SK-N-SH (cell line): ENCODE measurements around the gene PODXL. TPM values are rescaled to one million over a fixed set of nuclear protein-coding genes. Genes with fewer than 3 reads are reported as not detected.

Experiments used
- CTCF ChIA-PET: fragments of 300-600, 350-600 bp; formaldehyde crosslinking; extraction: SDS; loops from one replicate; lab custom pipeline; 2021; lab: Yijun Ruan, JAX
- POLR2A ChIA-PET: fragments of 350-600 bp; sonication (Branson Sonifier 250); formaldehyde crosslinking; extraction: SDS; loops from one replicate; lab custom pipeline; 2020; ENCODE audit warnings: antibody characterized with exemption, inconsistent platforms; lab: Yijun Ruan, JAX
- DNase-seq: peaks from one replicate; pipeline ENCODE4 v3.0.0; 2012
- H2AFZ ChIP-seq: fragments of 200-600 bp; sonication (generic); 2 replicates; pipeline ENCODE4 v1.8.1; 2016; ENCODE audit warnings: antibody characterized with exemption, mild to moderate bottlenecking, low read depth
- H3F3A ChIP-seq: fragments of 200-600 bp; sonication (generic); replicated peaks from 2 replicates; pipeline ENCODE3; 2016; ENCODE audit warnings: antibody characterized with exemption, mild to moderate bottlenecking; ENCODE audit not compliant: insufficient read depth
- H3K27ac ChIP-seq, 2 experiments: fragments of 200-500 bp in 1 of 2; fragments of 200-600 bp in 1 of 2; sonication (Bioruptor generic) in 1 of 2; sonication (generic), shearing (Covaris generic) in 1 of 2; 2 replicates each; pipeline versions ENCODE4 v1.5.1 to v1.6.1; 2014 to 2016; ENCODE audit warnings: low read depth in 2 of 2, inconsistent platforms in 1 of 2, low read length in 1 of 2, mild to moderate bottlenecking in 1 of 2, mixed read lengths in 1 of 2
- H3K27me3 ChIP-seq: fragments of 200-600 bp; sonication (generic), shearing (Covaris generic); 2 replicates; pipeline ENCODE4 v1.6.1; 2016; ENCODE audit warnings: mixed run types; ENCODE audit not compliant: insufficient read depth
- H3K36me3 ChIP-seq, 2 experiments: fragments of 200-500 bp in 1 of 2; fragments of 200-600 bp in 1 of 2; sonication (Bioruptor generic) in 1 of 2; sonication (generic) in 1 of 2; replicated peaks in 1 of 2; 2 replicates each; pipeline versions ENCODE3 to v1.5.1; 2014 to 2016; ENCODE audit warnings: low read length in 1 of 2, mild to moderate bottlenecking in 1 of 2; ENCODE audit not compliant: insufficient read depth in 2 of 2, control insufficient read depth in 1 of 2
- H3K4me1 ChIP-seq, 2 experiments: fragments of 200-500 bp in 1 of 2; fragments of 200-600 bp in 1 of 2; sonication (Bioruptor generic) in 1 of 2; sonication (generic), shearing (Covaris generic) in 1 of 2; 2 replicates each; pipeline versions ENCODE4 v1.5.1 to v1.6.1; 2014 to 2016; ENCODE audit warnings: low read depth in 1 of 2, low read length in 1 of 2, mixed run types in 1 of 2; ENCODE audit not compliant: insufficient read depth in 2 of 2, control insufficient read depth in 1 of 2
- H3K4me2 ChIP-seq: fragments of 200-600 bp; sonication (generic), shearing (Covaris generic); 2 replicates; pipeline ENCODE4 v1.6.1; 2017; ENCODE audit warnings: mixed run types
- H3K4me3 ChIP-seq, 2 experiments: fragments of 200-500 bp in 1 of 2; fragments of 200-600 bp in 1 of 2; sonication (Bioruptor generic) in 1 of 2; sonication (generic), shearing (Covaris generic) in 1 of 2; 2 replicates each; pipeline versions ENCODE4 v1.5.1 to v1.8.1; 2014 to 2016; ENCODE audit warnings: low read depth in 2 of 2, inconsistent platforms in 1 of 2, low read length in 1 of 2, mild to moderate bottlenecking in 1 of 2, mixed read lengths in 1 of 2, moderate library complexity in 1 of 2
- H3K79me2 ChIP-seq: fragments of 200-600 bp; sonication (generic); 2 replicates; pipeline ENCODE4 v1.8.1; 2017; ENCODE audit warnings: mild to moderate bottlenecking; ENCODE audit not compliant: insufficient read depth
- H3K9ac ChIP-seq: fragments of 200-600 bp; sonication (generic); 2 replicates; pipeline ENCODE4 v1.6.1; 2017; ENCODE audit warnings: mixed run types
- H3K9me2 ChIP-seq: fragments of 200-600 bp; sonication (generic); 2 replicates; pipeline ENCODE4 v1.6.1; 2017; ENCODE audit warnings: mixed run types
- H3K9me3 ChIP-seq: fragments of 200-600 bp; sonication (generic); 2 replicates; pipeline ENCODE4 v1.6.1; 2017; ENCODE audit warnings: mixed run types, mild to moderate bottlenecking, moderate library complexity
- H4K20me1 ChIP-seq: fragments of 200-600 bp; sonication (generic); 2 replicates; pipeline ENCODE4 v1.6.1; 2017; ENCODE audit warnings: mild to moderate bottlenecking, mixed run types; ENCODE audit not compliant: insufficient read depth
- CHD2 ChIP-seq: fragments of 150-350 bp; IDR thresholded peaks from 2 replicates; pipeline ENCODE4 v1.6.1; 2018; ENCODE audit warnings: low read length; ENCODE audit not compliant: partially characterized antibody
- FOXM1 ChIP-seq: IDR thresholded peaks from 2 replicates; pipeline ENCODE4 v1.4.0; 2012; ENCODE audit warnings: low read depth, mild to moderate bottlenecking
- GABPA ChIP-seq: IDR thresholded peaks from 2 replicates; pipeline ENCODE4 v1.4.0; 2012; ENCODE audit warnings: low read depth, mild to moderate bottlenecking
- GATA2 ChIP-seq: sonication (generic); formaldehyde crosslinking; IDR thresholded peaks from 2 replicates; pipeline ENCODE4 v1.5.0; 2020; ENCODE audit warnings: mild to moderate bottlenecking, missing genetic modification reagents
- MEF2A ChIP-seq: IDR thresholded peaks from 2 replicates; pipeline ENCODE4 v1.4.0; 2012; ENCODE audit warnings: low read depth, borderline replicate concordance
- MXI1 ChIP-seq: IDR thresholded peaks from 2 replicates; pipeline ENCODE4 v1.6.1; 2012; ENCODE audit warnings: mild to moderate bottlenecking, low read depth, low read length, improper control_type of control experiment
- RXRA ChIP-seq: IDR thresholded peaks from 2 replicates; pipeline ENCODE4 v1.4.0; 2012; ENCODE audit warnings: low read depth, mild to moderate bottlenecking, borderline replicate concordance
- TAF1 ChIP-seq: IDR thresholded peaks from 2 replicates; pipeline ENCODE4 v1.6.1; 2012; ENCODE audit warnings: low read depth, mild to moderate bottlenecking, low read length, moderate library complexity, borderline replicate concordance
- TCF12 ChIP-seq: IDR thresholded peaks from 2 replicates; pipeline ENCODE4 v1.4.0; 2012
- WGBS: methylation state at CpG from one replicate; pipeline ENCODE4 v1.1.6; 2017; ENCODE audit warnings: low lambda C conversion rate; 5-methylcytosine and 5-hydroxymethylcytosine counted together
- polyA plus RNA-seq, 3 experiments: library from polyadenylated mRNA; depleted of rRNA; stranded (reverse); fragments of >200 nt; gene quantifications; 2 replicates each; pipeline ENCODE4 v1.2.3, GENCODE V29; 2012

Gene PODXL
- polyA plus RNA-seq, 1 of the 3 experiments (the other 2 are of a cell fraction), result 76.1 TPM

- 92% methylated on average over 11 of the region's 11 CpGs for WGBS
- Histone ChIP-seq H3K9me2 (no peaks in the 10 kb centered on the region), H3K4me3 (no peak overlapping the region), H3F3A (peaks cover 66% of the 10 kb centered on the region), H2AFZ (no peak overlapping the region), H3K79me2 (peaks cover 100% of the 10 kb centered on the region), H3K4me2 (peak overlapping the region; percentile 53), H3K9ac (no peak overlapping the region), H3K36me3 (peaks cover 0 to 13% of the 10 kb centered on the region in 2 experiments), H3K27me3 (no peaks in the 10 kb centered on the region), H3K4me1 (peaks cover 0 to 2% of the 10 kb centered on the region in 2 experiments; a peak in 1 of 4 replicates), H3K9me3 (no peaks in the 10 kb centered on the region), H4K20me1 (peaks cover 100% of the 10 kb centered on the region), H3K27ac (peak overlapping the region in 1 of 2 experiments; percentile 22; a peak in 1 of 4 replicates)
- DNase-seq, result no peak
- POLR2A ChIA-PET, result no interaction called here
- TF ChIP-seq GATA2 (CRISPR knock-in tag), result no peak
- no peak for TF ChIP-seq RXRA
- no peak for TF ChIP-seq GABPA
- no peak for TF ChIP-seq MXI1
- no peak for TF ChIP-seq TAF1
- no peak for TF ChIP-seq CHD2
- TF ChIP-seq TCF12, result no peak
- CTCF ChIA-PET, result interaction anchor here (0.7 to 3.1 kb wide), 7 partner anchors 9 to 157 kb away, joined by 3 to 15 read pairs (median 6); no protein-coding TSS in a partner anchor
These were observed 34.0 kb downstream of the PODXL start for GRCh38 chr7:131522325-131522930.

- 75% methylated on average over 7 of the region's 7 CpGs for WGBS
- Histone ChIP-seq H3K27me3 (no peaks in the 10 kb centered on the region), H3K27ac (peak overlapping the region in 1 of 2 experiments; percentile 22; a peak in 2 of 4 replicates), H3K4me3 (no peak overlapping the region), H3K9me3 (no peaks in the 10 kb centered on the region), H3K4me2 (peak overlapping the region; percentile 53; the same call in 1 of the 2 replicates), H3K4me1 (peaks cover 0 to 2% of the 10 kb centered on the region in 2 experiments; a peak in 1 of 4 replicates), H3K9me2 (no peaks in the 10 kb centered on the region), H2AFZ (no peak overlapping the region), H3F3A (peaks cover 64% of the 10 kb centered on the region), H3K9ac (no peak overlapping the region), H3K36me3 (peaks cover 0 to 12% of the 10 kb centered on the region in 2 experiments), H3K79me2 (peaks cover 100% of the 10 kb centered on the region), H4K20me1 (peaks cover 100% of the 10 kb centered on the region)
- CTCF ChIA-PET, result interaction anchor here (1.1 to 3.1 kb wide), 6 partner anchors 8 to 133 kb away, joined by 3 to 15 read pairs (median 9); no protein-coding TSS in a partner anchor
- POLR2A ChIA-PET, result no interaction called here
- no peak for TF ChIP-seq CHD2
- no peak for DNase-seq
These were observed 34.7 kb downstream of the PODXL start for GRCh38 chr7:131521651-131522163.

GRCh38 chr7:131518626-131519025, 37.8 kb downstream of the PODXL start:
- H3K9me2 ChIP-seq, result no peaks in the 10 kb centered on the region
- DNase-seq, result no peak
- no peak for TF ChIP-seq MEF2A
- TF ChIP-seq FOXM1, result no peak
- ChIA-PET CTCF (interaction anchor here (1.0 to 2.7 kb wide), 5 partner anchors 12 to 622 kb away, joined by 3 to 9 read pairs (median 4); no protein-coding TSS in a partner anchor), POLR2A (no interaction called here)
- H3K4me3 ChIP-seq, result no peak overlapping the region
- H3K9me3 ChIP-seq, result no peaks in the 10 kb centered on the region
- 98% methylated on average over 11 of the region's 11 CpGs for WGBS
- no peak overlapping the region for H2AFZ ChIP-seq
- H3F3A ChIP-seq, result peaks cover 64% of the 10 kb centered on the region
- H3K9ac ChIP-seq, result no peak overlapping the region
- no peak overlapping the region for H3K4me2 ChIP-seq
- peaks cover 0 to 19% of the 10 kb centered on the region in 2 experiments for H3K36me3 ChIP-seq
- peaks cover 100% of the 10 kb centered on the region for H3K79me2 ChIP-seq
- H3K4me1 ChIP-seq, result peaks cover 0 to 4% of the 10 kb centered on the region in 2 experiments; a peak in 1 of 4 replicates
- peak overlapping the region in 1 of 2 experiments; percentile 1; a peak in 1 of 4 replicates for H3K27ac ChIP-seq
- H3K27me3 ChIP-seq, result no peaks in the 10 kb centered on the region
- H4K20me1 ChIP-seq, result peaks cover 100% of the 10 kb centered on the region
